ENCODE results near the gene NENF. TPM values are rescaled to one million over a fixed set of nuclear protein-coding genes. Genes with fewer than 3 reads are reported as not detected.

Gene NENF
- polyA plus RNA-seq, 1 donor from 2014 or later: 7.9 TPM

DNA sequence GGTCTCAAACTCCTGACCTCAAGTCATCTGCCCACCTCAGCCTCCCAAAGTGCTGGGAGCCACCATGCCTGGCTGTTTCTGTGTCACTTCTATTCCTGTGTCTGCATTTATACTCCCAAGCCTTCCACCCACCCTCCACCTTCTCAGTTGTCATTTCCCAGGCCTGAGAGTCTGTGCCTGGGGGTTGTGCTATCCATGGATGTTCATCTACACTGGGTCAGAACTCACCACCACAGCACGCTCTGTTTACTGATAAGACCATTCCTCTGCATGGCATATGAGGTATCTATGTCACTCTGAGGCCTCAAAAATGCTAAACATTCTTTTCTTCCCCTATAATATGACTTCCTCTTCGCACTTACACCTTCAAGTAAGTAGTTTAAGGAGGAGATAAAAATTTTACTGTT, 6.1 kb downstream of the NENF start:
- no peak overlapping the region for H2AFZ ChIP-seq (ENCODE audit: low read depth, low read length)
- H3K9me3 ChIP-seq (ENCODE audit: low read length): no peaks in the 10 kb centered on the region
- no peak overlapping the region for H3K27ac ChIP-seq (ENCODE audit: low read length)
- no peak overlapping the region for H3K9ac ChIP-seq (ENCODE audit: low read length)
- no peak overlapping the region for H3K4me2 ChIP-seq (ENCODE audit: low read length)
- H3K79me2 ChIP-seq (replicated peaks; ENCODE audit: insufficient read depth, low read length): no peaks in the 10 kb centered on the region
- no peaks in the 10 kb centered on the region for H3K36me3 ChIP-seq (ENCODE audit: insufficient read depth, low read length)
- no peaks in the 10 kb centered on the region for H4K20me1 ChIP-seq (ENCODE audit: insufficient read depth)
- no peaks in the 10 kb centered on the region for H3F3A ChIP-seq (ENCODE audit: insufficient read depth, low read length, poor library complexity, severe bottlenecking)
- TF ChIP-seq EP300 (conservative IDR thresholded peaks at IDR 0.05; ENCODE audit: poor library complexity, severe bottlenecking) (no peak), RAD21 (conservative IDR thresholded peaks at IDR 0.05) (no peak), TAF1 (IDR thresholded peaks at IDR 0.05; ENCODE audit: low read depth) (no peak), POLR2AphosphoS5 (IDR thresholded peaks at IDR 0.05) (no peak), SMC3 (conservative IDR thresholded peaks at IDR 0.05; ENCODE audit: poor library complexity) (no peak), EZH2 (IDR thresholded peaks at IDR 0.05; ENCODE audit: borderline replicate concordance, insufficient read depth, low read length, poor library complexity, severe bottlenecking) (no peak), MXI1 (conservative IDR thresholded peaks at IDR 0.05; ENCODE audit: poor library complexity, severe bottlenecking) (no peak)
- TF ChIP-seq, protein P1, sequence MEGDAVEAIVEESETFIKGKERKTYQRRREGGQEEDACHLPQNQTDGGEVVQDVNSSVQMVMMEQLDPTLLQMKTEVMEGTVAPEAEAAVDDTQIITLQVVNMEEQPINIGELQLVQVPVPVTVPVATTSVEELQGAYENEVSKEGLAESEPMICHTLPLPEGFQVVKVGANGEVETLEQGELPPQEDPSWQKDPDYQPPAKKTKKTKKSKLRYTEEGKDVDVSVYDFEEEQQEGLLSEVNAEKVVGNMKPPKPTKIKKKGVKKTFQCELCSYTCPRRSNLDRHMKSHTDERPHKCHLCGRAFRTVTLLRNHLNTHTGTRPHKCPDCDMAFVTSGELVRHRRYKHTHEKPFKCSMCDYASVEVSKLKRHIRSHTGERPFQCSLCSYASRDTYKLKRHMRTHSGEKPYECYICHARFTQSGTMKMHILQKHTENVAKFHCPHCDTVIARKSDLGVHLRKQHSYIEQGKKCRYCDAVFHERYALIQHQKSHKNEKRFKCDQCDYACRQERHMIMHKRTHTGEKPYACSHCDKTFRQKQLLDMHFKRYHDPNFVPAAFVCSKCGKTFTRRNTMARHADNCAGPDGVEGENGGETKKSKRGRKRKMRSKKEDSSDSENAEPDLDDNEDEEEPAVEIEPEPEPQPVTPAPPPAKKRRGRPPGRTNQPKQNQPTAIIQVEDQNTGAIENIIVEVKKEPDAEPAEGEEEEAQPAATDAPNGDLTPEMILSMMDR (IDR thresholded peaks at IDR 0.05; ENCODE audit: poor library complexity, severe bottlenecking): no peak
- TF ChIP-seq, protein P2, sequence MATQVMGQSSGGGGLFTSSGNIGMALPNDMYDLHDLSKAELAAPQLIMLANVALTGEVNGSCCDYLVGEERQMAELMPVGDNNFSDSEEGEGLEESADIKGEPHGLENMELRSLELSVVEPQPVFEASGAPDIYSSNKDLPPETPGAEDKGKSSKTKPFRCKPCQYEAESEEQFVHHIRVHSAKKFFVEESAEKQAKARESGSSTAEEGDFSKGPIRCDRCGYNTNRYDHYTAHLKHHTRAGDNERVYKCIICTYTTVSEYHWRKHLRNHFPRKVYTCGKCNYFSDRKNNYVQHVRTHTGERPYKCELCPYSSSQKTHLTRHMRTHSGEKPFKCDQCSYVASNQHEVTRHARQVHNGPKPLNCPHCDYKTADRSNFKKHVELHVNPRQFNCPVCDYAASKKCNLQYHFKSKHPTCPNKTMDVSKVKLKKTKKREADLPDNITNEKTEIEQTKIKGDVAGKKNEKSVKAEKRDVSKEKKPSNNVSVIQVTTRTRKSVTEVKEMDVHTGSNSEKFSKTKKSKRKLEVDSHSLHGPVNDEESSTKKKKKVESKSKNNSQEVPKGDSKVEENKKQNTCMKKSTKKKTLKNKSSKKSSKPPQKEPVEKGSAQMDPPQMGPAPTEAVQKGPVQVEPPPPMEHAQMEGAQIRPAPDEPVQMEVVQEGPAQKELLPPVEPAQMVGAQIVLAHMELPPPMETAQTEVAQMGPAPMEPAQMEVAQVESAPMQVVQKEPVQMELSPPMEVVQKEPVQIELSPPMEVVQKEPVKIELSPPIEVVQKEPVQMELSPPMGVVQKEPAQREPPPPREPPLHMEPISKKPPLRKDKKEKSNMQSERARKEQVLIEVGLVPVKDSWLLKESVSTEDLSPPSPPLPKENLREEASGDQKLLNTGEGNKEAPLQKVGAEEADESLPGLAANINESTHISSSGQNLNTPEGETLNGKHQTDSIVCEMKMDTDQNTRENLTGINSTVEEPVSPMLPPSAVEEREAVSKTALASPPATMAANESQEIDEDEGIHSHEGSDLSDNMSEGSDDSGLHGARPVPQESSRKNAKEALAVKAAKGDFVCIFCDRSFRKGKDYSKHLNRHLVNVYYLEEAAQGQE (IDR thresholded peaks at IDR 0.05; ENCODE audit: borderline replicate concordance): no peak
- no peaks in the 10 kb centered on the region for H3K9me2 ChIP-seq (ENCODE audit: insufficient read depth, low read length)
- no peak overlapping the region for H3K4me3 ChIP-seq (ENCODE audit: low read length)
- H3K27me3 ChIP-seq (ENCODE audit: insufficient read depth, low read depth, low read length): no peaks in the 10 kb centered on the region

DNA sequence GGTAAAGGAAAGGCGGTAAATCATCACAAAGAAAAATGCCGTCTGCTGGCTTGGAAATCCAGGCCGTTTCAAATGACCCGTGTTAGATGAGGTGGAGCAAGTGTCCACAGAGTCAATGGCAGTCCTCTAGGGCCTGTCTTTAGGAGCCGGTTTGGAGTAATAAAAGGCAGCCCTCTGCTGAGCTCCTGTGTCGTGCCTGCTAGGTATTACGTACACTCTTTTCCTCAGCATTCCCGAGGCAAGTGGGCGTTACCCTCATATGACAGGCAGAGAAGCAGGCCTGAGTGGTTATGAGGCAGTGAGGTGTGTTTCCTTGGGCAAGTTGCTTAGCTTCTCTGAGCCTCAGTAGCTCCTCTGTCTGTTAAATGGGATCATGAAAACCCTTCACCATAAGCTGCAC, 7.7 kb downstream of the NENF start:
- H3K9me2 ChIP-seq (ENCODE audit: insufficient read depth, low read length): no peaks in the 10 kb centered on the region
- H3F3A ChIP-seq (ENCODE audit: insufficient read depth, low read length, poor library complexity, severe bottlenecking): no peaks in the 10 kb centered on the region
- no peaks in the 10 kb centered on the region for H3K27me3 ChIP-seq (ENCODE audit: insufficient read depth, low read depth, low read length)
- no peak overlapping the region for H3K4me2 ChIP-seq (ENCODE audit: low read length)
- no peaks in the 10 kb centered on the region for H3K36me3 ChIP-seq (ENCODE audit: insufficient read depth, low read length)
- no peaks in the 10 kb centered on the region for H3K79me2 ChIP-seq (replicated peaks; ENCODE audit: insufficient read depth, low read length)
- H3K9ac ChIP-seq (ENCODE audit: low read length): no peak overlapping the region
- no peaks in the 10 kb centered on the region for H4K20me1 ChIP-seq (ENCODE audit: insufficient read depth)
- no peak for TF ChIP-seq SMC3 (conservative IDR thresholded peaks at IDR 0.05; ENCODE audit: poor library complexity)
- no peak for TF ChIP-seq MXI1 (conservative IDR thresholded peaks at IDR 0.05; ENCODE audit: poor library complexity, severe bottlenecking)
- no peak for TF ChIP-seq RAD21 (conservative IDR thresholded peaks at IDR 0.05)
- no peak for TF ChIP-seq POLR2AphosphoS5 (IDR thresholded peaks at IDR 0.05)
- TF ChIP-seq EZH2 (IDR thresholded peaks at IDR 0.05; ENCODE audit: borderline replicate concordance, insufficient read depth, low read length, poor library complexity, severe bottlenecking): no peak
- TF ChIP-seq EP300 (conservative IDR thresholded peaks at IDR 0.05; ENCODE audit: poor library complexity, severe bottlenecking): no peak
- TF ChIP-seq, protein P2 (IDR thresholded peaks at IDR 0.05; ENCODE audit: borderline replicate concordance): no peak
- TF ChIP-seq, protein P1 (IDR thresholded peaks at IDR 0.05; ENCODE audit: poor library complexity, severe bottlenecking): no peak
- no peak for TF ChIP-seq TAF1 (IDR thresholded peaks at IDR 0.05; ENCODE audit: low read depth)
- no peak overlapping the region for H3K27ac ChIP-seq (ENCODE audit: low read length)
- no peak overlapping the region for H3K4me3 ChIP-seq (ENCODE audit: low read length)
- no peaks in the 10 kb centered on the region for H3K9me3 ChIP-seq (ENCODE audit: low read length)
- no peak overlapping the region for H2AFZ ChIP-seq (ENCODE audit: low read depth, low read length)

Measured in neural cell (in vitro differentiated cells).